Stimulated activated CD4-positive, alpha-beta T cell treated with anti-CD3 and anti-CD28 coated beads, Interleukin-4, amount 100 ng/mL, for 4 hours (primary cell): ENCODE results near the gene FAM120A.

ENCODE experiments used
- DNase-seq, 2 experiments: peaks; one replicate each; pipeline ENCODE4 v3.0.0-alpha.2; 2020

FAM120A gene

GRCh38 chr9:93451849-93452709 is 594 bp downstream of the FAM120A start:
- peak; percentile 15 to 47 for DNase-seq

- no peak for DNase-seq
These were observed 1.2 kb downstream of the FAM120A start for GRCh38 chr9:93452710-93453046.

DNA sequence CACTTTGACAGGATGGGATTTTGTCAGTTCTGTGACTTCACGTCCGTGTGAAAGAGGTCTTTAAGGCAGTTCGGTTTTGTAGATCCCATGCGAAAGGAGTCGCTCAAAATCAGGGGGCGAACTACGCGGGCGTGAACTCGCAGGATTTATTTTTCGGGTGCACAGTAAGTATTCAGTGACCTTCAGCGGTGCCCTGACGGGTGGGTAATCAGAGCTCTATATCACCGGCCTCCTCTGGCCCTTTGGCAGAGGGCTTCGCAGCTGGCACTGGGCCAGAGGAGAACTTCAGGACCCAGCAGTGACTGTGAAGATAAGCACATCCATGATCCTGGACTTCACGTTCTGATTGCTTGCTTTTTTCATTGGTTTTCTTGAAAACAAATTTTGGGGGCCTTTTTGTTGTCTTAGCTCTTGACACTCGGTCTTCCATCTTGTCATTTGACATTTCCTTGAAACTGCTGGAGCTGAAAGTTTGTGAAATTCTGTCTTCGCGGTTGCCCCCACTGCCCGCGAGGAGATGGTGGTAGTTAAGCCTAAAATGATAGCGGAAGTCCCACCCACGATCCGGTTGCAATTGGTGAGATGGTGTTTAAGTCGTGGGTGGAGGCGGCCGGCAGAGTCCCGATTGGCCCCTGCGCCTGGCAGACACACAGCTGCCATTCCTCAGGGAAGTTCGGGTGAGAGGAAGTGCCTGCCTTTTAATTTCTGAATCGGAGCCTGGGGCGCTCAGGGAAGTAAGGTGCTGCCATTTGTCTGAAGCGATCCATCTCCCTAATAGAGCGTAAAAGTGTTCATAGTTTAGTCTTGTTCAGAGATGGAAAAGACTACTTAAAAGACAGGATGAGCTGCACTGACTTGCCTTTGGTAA is 1.8 kb downstream of the FAM120A start, which contains the start of gene FAM120AOS:
Gene FAM120AOS (minus strand): TSS at position 535 of the 868 bp plus-strand sequence. CDS start 872 bp downstream, outside the sequence.
- peak; percentile 70 to 82 for DNase-seq

- no peak for DNase-seq
These were observed 4.5 kb downstream of the FAM120A start for GRCh38 chr9:93456022-93456421.

- no peak for DNase-seq
These were observed 5.0 kb downstream of the FAM120A start for GRCh38 chr9:93456504-93456903.

DNA sequence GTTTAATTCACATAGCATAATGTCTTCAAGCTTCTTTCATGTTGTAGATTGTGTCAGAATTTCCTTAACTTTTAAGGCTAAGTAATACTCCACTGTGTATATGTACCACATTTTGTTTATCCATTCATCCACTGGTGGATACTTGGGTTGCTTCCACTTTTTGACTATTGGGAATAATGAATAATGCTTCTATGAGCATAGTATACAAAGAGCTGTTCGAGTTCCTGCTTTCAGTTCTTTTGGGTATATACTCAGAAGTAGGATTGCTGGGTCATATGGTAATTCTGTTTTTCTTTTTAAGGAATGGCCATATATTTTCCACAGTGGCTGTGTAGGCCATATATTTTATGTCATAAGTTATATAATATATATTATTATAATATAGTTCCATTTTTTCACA is 5.5 kb downstream of the FAM120A start:
- no peak for DNase-seq

GRCh38 chr9:93458712-93459111 is 7.2 kb downstream of the FAM120A start:
- DNase-seq, result no peak

- DNase-seq, result no peak
These were observed 8.0 kb downstream of the FAM120A start for GRCh38 chr9:93459432-93459847.

- DNase-seq, result no peak
These were observed 9.4 kb downstream of the FAM120A start for GRCh38 chr9:93460689-93461413.

- DNase-seq, result no peak
These were observed 9.9 kb downstream of the FAM120A start for GRCh38 chr9:93461414-93461743.

- DNase-seq, result no peak
These were observed 10.3 kb downstream of the FAM120A start for GRCh38 chr9:93461821-93462220.

DNA sequence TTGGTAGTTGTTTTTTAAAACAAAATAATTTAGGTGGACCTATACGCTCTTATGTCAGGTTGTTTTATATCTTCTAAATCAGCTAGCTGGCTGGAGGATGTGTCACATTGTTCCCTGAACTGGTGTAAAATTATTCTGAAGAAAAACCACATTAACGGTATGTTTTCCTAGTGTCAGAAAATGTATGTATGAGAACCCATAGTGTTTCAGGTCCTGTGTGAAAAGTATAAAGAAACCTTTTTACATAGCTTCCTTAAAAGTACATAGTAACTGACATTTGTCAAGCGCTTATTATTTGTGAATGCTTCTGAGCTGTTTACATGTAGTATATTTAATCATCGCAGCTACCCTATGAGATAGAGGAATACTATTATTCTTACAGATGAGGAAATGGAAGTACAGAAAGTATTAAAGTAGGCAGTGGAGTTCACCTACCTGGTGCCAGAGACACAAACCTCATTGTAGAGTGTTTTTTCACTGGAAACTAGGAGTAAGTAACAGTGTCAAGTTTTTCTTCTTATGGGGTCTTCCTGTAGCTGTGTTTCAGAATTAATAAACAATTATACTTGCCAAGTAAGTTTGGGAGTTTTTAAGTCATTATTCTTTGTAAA is 12.3 kb downstream of the FAM120A start:
- no peak for DNase-seq

DNA sequence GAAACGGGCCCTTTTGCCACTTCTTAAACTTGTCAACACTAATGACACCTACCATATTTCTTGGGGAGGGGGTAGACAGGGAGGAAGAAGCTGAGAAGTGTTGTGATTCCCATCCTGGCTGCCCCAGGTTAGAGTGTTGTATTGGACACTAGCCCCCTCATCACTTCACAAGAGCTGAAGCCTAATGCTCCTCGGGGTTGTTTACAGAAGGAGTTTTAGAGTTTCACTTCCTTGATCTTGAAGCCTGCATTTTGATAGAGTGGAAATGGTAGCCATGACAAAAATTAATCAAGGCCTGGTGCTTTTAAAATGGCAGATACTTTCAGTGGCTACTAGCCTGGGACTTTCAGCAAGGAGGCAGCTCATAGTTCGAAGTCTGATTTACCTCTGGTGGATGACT is 12.9 kb downstream of the FAM120A start:
- no peak for DNase-seq

DNA sequence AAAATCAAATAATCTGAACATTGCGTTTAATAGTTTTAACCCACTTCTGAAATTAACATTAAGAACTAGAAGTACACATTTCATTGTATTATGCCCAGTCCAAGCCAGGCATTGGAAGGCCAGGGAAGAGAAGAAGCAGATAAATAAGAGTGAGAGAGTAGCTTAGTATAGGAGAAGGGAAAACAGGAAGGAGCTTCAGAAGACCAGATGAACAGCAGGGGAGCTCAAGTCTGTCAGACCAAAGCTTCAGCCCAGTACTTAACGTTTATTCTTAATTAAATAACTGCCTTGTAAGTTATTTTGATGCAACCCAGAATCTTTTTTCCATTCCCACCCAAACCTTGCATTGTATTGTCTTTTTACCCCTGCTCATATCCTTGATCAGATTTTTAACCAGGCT is 13.4 kb downstream of the FAM120A start:
- no peak for DNase-seq

DNA sequence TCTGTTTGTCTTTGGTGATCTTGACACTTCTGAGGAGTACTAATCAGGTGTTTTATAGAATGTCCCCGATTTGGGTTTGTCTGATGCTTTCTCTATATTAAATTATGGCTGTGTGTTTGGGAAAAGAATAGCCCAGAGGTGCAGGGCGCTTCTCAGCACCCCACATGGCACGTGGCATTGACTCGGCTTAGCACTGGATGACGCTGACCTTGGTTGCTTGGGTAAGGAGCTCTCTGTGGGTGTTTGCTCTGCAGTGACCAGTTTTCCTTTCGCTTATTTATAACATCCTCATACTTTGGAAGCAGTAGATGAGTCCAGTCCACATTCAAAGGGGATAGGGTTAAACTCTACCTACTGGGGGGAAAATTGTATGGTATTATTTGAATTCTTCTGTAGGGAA is 14.4 kb downstream of the FAM120A start:
- no peak for DNase-seq

GRCh38 chr9:93466416-93467061 is 15.1 kb downstream of the FAM120A start:
- no peak for DNase-seq

DNA sequence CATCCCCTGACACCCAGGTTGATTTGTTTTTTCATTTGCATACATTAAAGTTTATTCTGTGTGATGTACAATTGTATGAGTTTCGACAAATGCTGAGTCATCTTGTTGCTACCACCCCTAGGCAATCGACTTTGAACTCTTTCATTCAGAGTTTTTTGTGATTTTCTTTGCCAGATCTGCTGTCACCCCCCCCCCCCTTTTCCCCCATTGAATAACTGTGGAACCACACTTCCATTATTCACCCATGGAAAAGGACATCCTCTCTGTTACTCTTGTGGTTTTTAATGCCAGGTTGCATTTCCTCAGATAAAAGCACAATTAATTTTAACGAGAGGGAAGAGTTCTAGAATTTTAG is 15.6 kb downstream of the FAM120A start:
- DNase-seq, result no peak

DNA sequence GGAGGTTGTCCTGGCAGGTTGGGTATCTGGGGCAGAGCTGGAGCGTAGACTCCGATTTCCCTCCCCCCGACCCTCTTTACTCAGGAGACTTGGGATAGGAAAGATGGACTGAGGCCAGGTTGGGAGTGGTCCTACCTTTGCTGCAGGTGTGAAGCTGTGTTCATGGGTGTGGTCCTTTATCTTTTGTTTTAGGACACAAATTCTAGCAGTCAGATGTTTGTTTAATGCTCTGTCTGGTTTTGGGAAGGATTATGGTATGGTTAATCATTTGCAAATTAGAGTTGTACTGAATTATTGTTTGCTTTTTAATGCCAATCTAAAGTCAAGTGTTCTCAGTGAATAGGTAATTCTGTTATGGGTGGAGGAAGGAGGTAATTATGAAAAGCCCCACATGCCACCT is 16.0 kb downstream of the FAM120A start:
- no peak for DNase-seq

DNA sequence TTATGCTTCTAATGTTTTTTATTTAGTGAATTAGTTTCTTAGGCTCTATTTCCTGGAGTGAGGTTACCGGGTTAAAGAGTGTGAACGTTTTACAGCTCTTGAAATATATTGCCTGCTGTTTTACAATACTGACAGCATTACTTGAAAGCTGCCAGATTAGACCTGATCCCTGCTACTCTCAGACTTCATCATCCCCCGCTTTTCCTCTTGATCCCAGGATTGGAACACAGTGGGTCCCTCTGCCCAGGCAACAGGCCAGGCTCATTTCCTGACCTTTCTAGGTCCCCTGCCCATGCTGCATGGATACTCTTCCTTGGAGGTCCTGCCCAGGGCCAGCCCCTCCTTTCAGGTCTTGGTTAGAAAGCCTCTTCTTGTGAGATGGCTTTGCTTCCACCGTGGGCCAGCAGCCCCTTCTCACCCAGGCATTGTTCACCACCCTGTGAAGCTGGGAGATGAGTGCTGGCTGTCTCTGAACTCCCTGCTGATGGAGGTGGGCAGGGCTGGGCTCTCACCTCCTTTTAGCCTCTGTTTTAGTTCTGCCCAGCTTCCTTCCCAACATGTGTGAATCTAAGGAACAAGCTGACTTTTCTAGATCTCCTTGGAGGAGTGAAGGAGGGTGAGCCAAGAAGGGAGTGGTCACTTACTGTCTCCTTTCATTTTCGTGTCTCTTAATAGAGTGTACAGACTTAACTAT is 17.4 kb downstream of the FAM120A start:
- no peak for DNase-seq

DNA sequence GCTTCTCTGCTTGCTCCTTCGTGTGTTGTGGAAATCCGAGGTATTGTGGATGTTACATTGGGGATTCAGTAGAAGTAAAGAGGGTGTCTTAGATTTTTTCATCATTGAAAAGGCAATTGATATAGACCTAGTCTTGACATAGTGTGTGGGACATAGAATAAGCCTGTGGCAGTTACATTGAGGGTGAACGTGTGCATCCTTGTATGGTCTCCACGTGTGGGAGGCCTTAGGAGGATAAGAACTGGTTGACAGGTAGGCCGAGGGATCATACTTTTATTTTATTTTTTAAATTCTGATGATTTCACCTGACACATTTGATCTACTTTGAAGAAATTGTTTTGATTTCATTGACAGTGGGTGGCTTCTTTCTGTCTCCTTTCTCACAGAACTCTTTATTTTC is 18.9 kb downstream of the FAM120A start:
- no peak for DNase-seq

DNA sequence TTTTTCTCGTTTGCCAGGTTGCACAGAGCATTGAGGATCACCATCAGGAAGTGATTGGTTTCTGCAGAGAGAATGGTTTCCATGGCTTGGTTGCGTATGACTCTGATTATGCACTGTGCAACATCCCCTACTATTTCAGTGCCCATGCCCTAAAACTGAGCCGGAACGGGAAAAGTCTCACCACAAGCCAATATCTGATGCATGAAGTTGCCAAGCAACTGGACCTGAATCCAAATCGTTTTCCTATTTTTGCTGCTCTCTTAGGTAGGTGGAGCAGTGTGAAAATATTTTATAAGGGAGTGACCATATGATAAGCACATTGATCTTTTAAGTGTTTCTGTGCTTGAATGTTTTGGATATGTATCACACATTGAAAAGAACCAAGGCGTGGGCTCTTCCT is 19.6 kb downstream of the FAM120A start:
- DNase-seq, result no peak

DNA sequence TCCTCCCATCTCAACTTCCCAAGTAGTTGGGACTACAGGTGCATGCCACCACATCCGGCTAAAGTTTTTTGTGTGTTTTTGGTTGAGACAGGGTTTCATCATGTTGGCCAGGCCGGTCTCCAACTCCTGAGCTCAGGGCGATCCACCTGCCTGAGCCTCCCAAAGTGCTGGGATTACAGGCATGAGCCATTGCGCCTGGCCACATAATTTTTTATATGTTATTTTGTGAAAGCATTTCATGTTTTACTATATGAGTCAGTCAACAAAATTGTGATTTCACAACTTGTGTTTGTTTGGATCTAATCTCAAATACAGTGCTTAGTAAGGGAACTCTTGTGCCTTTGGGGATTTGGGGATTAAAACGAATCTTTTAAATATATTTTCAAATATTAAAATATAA is 21.9 kb downstream of the FAM120A start:
- DNase-seq, result no peak
